Calu3 (cell line): Measurements from ENCODE around the gene PYGO2. TPM values are rescaled to one million over a fixed set of nuclear protein-coding genes. Genes with fewer than 3 reads are reported as not detected.
A peak's percentile ranks its signal among the peaks of the same experiment; 100 is the strongest.

ENCODE experiments used
- BruUV-seq: library from RNA; stranded (reverse); fragments of 400-500 nt; replicated peaks from 2 replicates; lab custom pipeline; 2021; lab: Mats Ljungman, UMichigan
- CTCF ChIA-PET: fragments of 300-600 bp; sonication (Branson Sonifier 250); formaldehyde crosslinking; loops from one replicate; lab custom pipeline; 2022; ENCODE audit warnings: antibody characterized with exemption; lab: Charles Lee
- DNase-seq: peaks from one replicate; pipeline ENCODE4 v3.0.0; 2022
- H3K27ac Mint-ChIP-seq: one replicate; pipeline ENCODE4 v1.8.0; 2022; ENCODE audit warnings: mixed read lengths; ENCODE audit not compliant: unreplicated experiment
- H3K27me3 Mint-ChIP-seq: one replicate; pipeline ENCODE4 v1.8.0; 2022; ENCODE audit warnings: mixed read lengths; ENCODE audit not compliant: unreplicated experiment
- H3K36me3 Mint-ChIP-seq: one replicate; pipeline ENCODE4 v1.8.0; 2022; ENCODE audit warnings: mild to moderate bottlenecking, moderate library complexity, mixed read lengths; ENCODE audit not compliant: insufficient read depth, unreplicated experiment
- H3K4me1 Mint-ChIP-seq: one replicate; pipeline ENCODE4 v1.8.0; 2022; ENCODE audit warnings: mild to moderate bottlenecking, low read depth, mixed read lengths; ENCODE audit not compliant: unreplicated experiment
- H3K4me3 Mint-ChIP-seq: one replicate; pipeline ENCODE4 v1.8.0; 2022; ENCODE audit warnings: mild to moderate bottlenecking, low read depth, moderate library complexity, mixed read lengths; ENCODE audit not compliant: unreplicated experiment
- H3K9me3 Mint-ChIP-seq: one replicate; pipeline ENCODE4 v1.8.0; 2022; ENCODE audit warnings: low read depth, mixed read lengths; ENCODE audit not compliant: unreplicated experiment
- CTCF ChIP-seq: fragments of 200-600 bp; IDR thresholded peaks from one replicate; pipeline ENCODE4 v1.8.0; 2022; ENCODE audit warnings: antibody characterized with exemption; ENCODE audit not compliant: unreplicated experiment
- intact Hi-C: fragments of 100-400 bp; cut with micrococcal nuclease; formaldehyde crosslinking; loops from one replicate; pipeline ENCODE4 v1.10.0; 2022; ENCODE audit not compliant: unreplicated experiment
- total RNA-seq: library from RNA; stranded (reverse); gene quantifications from 2 replicates; pipeline ENCODE4 v1.2.3, GENCODE V29; 2022

Gene PYGO2
- total RNA-seq, 1 experiment from 2014 or later: 45.6 TPM

- H3K9me3 Mint-ChIP-seq: no peaks in the 10 kb centered on the region
- CTCF ChIA-PET: interaction anchor here (0.5 to 2.2 kb wide), 14 partner anchors 10 to 728 kb away, joined by 3 to 13 read pairs (median 4); partner anchors contain the start of genes ADAM15, FLAD1 and PYGO2
- no peak within 1 kb of the TSS for H3K27ac Mint-ChIP-seq
- no peaks in the 10 kb centered on the region for H3K27me3 Mint-ChIP-seq
- intact Hi-C loops: no loop called here
- H3K36me3 Mint-ChIP-seq: peaks cover 43% of the 10 kb centered on the region
- no peak for TF ChIP-seq CTCF
- DNase-seq: no peak
- BruUV-seq: no TSS peak
- H3K4me3 Mint-ChIP-seq: no peak within 1 kb of the TSS
- H3K4me1 Mint-ChIP-seq: peaks cover 17% of the 10 kb centered on the region
These were observed 32.1 kb upstream of the PYGO2 start, which contains the start of gene LENEP for GRCh38 chr1:154993572-154994268. LENEP (plus strand) TSS chr1:154993586; CDS start chr1:154993608, 22 bp downstream.

GRCh38 chr1:154992721-154993571 is 31.4 kb upstream of the PYGO2 start:
- no TSS peak for BruUV-seq
- DNase-seq: peak; percentile 56
- Mint-ChIP-seq H3K4me3 (no peak overlapping the region), H3K27me3 (no peaks in the 10 kb centered on the region), H3K36me3 (peaks cover 38% of the 10 kb centered on the region), H3K27ac (no peak overlapping the region), H3K4me1 (peaks cover 11% of the 10 kb centered on the region), H3K9me3 (no peaks in the 10 kb centered on the region)
- intact Hi-C loops: no loop called here
- no peak for TF ChIP-seq CTCF
- CTCF ChIA-PET: interaction anchor here (0.6 to 2.2 kb wide), 10 partner anchors 10 to 260 kb away, joined by 3 to 13 read pairs (median 4); partner anchors contain the start of genes ADAM15, FLAD1 and PYGO2

GRCh38 chr1:154990276-154990675 is 28.7 kb upstream of the PYGO2 start:
- Mint-ChIP-seq H3K27me3 (no peaks in the 10 kb centered on the region), H3K4me3 (no peak overlapping the region), H3K4me1 (no peaks in the 10 kb centered on the region), H3K9me3 (no peaks in the 10 kb centered on the region), H3K27ac (no peak overlapping the region), H3K36me3 (peaks cover 39% of the 10 kb centered on the region)
- no TSS peak for BruUV-seq
- CTCF ChIA-PET: interaction anchor here (0.9 kb wide), 1 partner anchor 24 kb away, joined by 3 read pairs; no protein-coding TSS in a partner anchor
- TF ChIP-seq CTCF: no peak
- intact Hi-C loops: no loop called here
- no peak for DNase-seq

GRCh38 chr1:154989195-154989860 is 27.7 kb upstream of the PYGO2 start:
- no peak for DNase-seq
- CTCF ChIA-PET: interaction anchor here (0.9 kb wide), 1 partner anchor 23 kb away, joined by 3 read pairs; no protein-coding TSS in a partner anchor
- BruUV-seq: no TSS peak
- intact Hi-C loops: no loop called here
- Mint-ChIP-seq H3K27me3 (no peaks in the 10 kb centered on the region), H3K27ac (no peak overlapping the region), H3K4me3 (no peak overlapping the region), H3K4me1 (peaks cover 1% of the 10 kb centered on the region), H3K9me3 (no peaks in the 10 kb centered on the region), H3K36me3 (peaks cover 38% of the 10 kb centered on the region)
- TF ChIP-seq CTCF: no peak
